Keratinocyte (primary cell): Measurements from ENCODE around the gene PAPOLB. TPM values are rescaled to one million over a fixed set of nuclear protein-coding genes. Genes with fewer than 3 reads are reported as not detected.

Experiments
- DNase-seq: peaks from one replicate; pipeline ENCODE4 v3.0.0-alpha.2; 2011; ENCODE audit warnings: low read depth, missing footprints, low spot score
- FAIRE-seq: peaks from 2 replicates; lab custom pipeline; 2011; peaks lifted over from hg19 to GRCh38; lab: Jason Lieb, UNC
- H2AFZ ChIP-seq: 2 replicates; pipeline ENCODE4 v1.6.0; 2012; ENCODE audit warnings: low read length, control low read depth, inconsistent platforms; ENCODE audit not compliant: control insufficient read depth
- H3K27ac ChIP-seq: 2 replicates; pipeline ENCODE4 v1.5.1; 2011; ENCODE audit warnings: low read length; ENCODE audit not compliant: control insufficient read depth, insufficient read depth
- H3K27me3 ChIP-seq: 3 replicates; pipeline ENCODE4 v1.6.0; 2011; ENCODE audit warnings: low read length; ENCODE audit not compliant: control insufficient read depth, insufficient read depth; ENCODE audit errors: extremely low read depth
- H3K36me3 ChIP-seq, 2 experiments: 2 replicates in 1 of 2; 3 replicates in 1 of 2; pipeline ENCODE4 v1.5.1; 2011; ENCODE audit warnings: low read length in 2 of 2, mild to moderate bottlenecking in 1 of 2; ENCODE audit not compliant: control insufficient read depth in 2 of 2, insufficient read depth in 2 of 2; ENCODE audit errors: extremely low read depth in 1 of 2
- H3K4me1 ChIP-seq: 3 replicates; pipeline ENCODE4 v1.5.1; 2011; ENCODE audit warnings: low read length; ENCODE audit not compliant: control insufficient read depth, insufficient read depth; ENCODE audit errors: extremely low read depth
- H3K4me2 ChIP-seq: 3 replicates; pipeline ENCODE4 v1.6.0; 2011; ENCODE audit warnings: low read depth, low read length; ENCODE audit not compliant: control insufficient read depth, insufficient read depth; ENCODE audit errors: extremely low read depth
- H3K4me3 ChIP-seq, 3 experiments: fragments of 200-600 bp in 1 of 3; sonication (generic) in 1 of 3; 2 replicates in 2 of 3; 3 replicates in 1 of 3; pipeline ENCODE4 v1.5.1; 2011 to 2016; ENCODE audit warnings: low read length in 3 of 3, mild to moderate bottlenecking in 3 of 3, control low read depth in 2 of 3, inconsistent platforms in 1 of 3, low read depth in 1 of 3, mixed read lengths in 1 of 3, mixed run types in 1 of 3, moderate library complexity in 1 of 3; ENCODE audit not compliant: control insufficient read depth in 2 of 3, insufficient read depth in 2 of 3; ENCODE audit errors: extremely low read depth in 1 of 3
- H3K79me2 ChIP-seq: 2 replicates; pipeline ENCODE4 v1.6.0; 2012; ENCODE audit warnings: low read length; ENCODE audit not compliant: control insufficient read depth, insufficient read depth
- H3K9ac ChIP-seq: 3 replicates; pipeline ENCODE4 v1.6.0; 2011; ENCODE audit warnings: low read length; ENCODE audit not compliant: control insufficient read depth, insufficient read depth; ENCODE audit errors: extremely low read depth
- H3K9me1 ChIP-seq: 3 replicates; pipeline ENCODE4 v1.6.0; 2011; ENCODE audit warnings: low read length; ENCODE audit not compliant: control insufficient read depth, insufficient read depth; ENCODE audit errors: extremely low read depth
- H3K9me3 ChIP-seq: 2 replicates; pipeline ENCODE4 v1.5.1; 2012; ENCODE audit warnings: low read depth, low read length; ENCODE audit not compliant: control insufficient read depth
- H4K20me1 ChIP-seq: 3 replicates; pipeline ENCODE4 v1.6.0; 2011; ENCODE audit warnings: low read length; ENCODE audit not compliant: control insufficient read depth, insufficient read depth; ENCODE audit errors: extremely low read depth
- CTCF ChIP-seq, 3 experiments: IDR thresholded peaks in 1 of 3; conservative IDR thresholded peaks in 1 of 3; optimal IDR thresholded peaks in 1 of 3; 2 replicates in 2 of 3; 3 replicates in 1 of 3; pipeline versions ENCODE3 to v1.5.1; 2011; ENCODE audit warnings: low read length in 3 of 3, mild to moderate bottlenecking in 3 of 3, moderate library complexity in 2 of 3, control low read depth in 1 of 3, inconsistent platforms in 1 of 3; ENCODE audit not compliant: insufficient read depth in 2 of 3; ENCODE audit errors: extremely low read depth in 1 of 3
- EZH2 ChIP-seq: IDR thresholded peaks from one replicate; pipeline ENCODE4 v1.6.1; 2012; ENCODE audit warnings: inconsistent platforms, mild to moderate bottlenecking, low read length, moderate library complexity
- dilution Hi-C: fragments of 300-500 bp; cut with MboI; formaldehyde crosslinking; loops from one replicate; pipeline ENCODE4 v1.7.0; 2020; ENCODE audit warnings: low sequenced_read_pairs; ENCODE audit not compliant: extremely low pct_ligation_motif_present
- polyA plus RNA-seq, 5 experiments: library from polyadenylated mRNA; depleted of rRNA in 3 of 5; stranded (reverse) in 3 of 5; stranded (forward) in 1 of 5; unstranded in 1 of 5; fragments of >200 nt; gene quantifications; 1 replicate in 1 of 5; 2 replicates in 3 of 5; 3 replicates in 1 of 5; pipeline versions ENCODE4 v1.2.1 to v1.2.3, GENCODE V29; 2011 to 2012; ENCODE audit warnings: missing spikeins in 2 of 5, low read depth in 1 of 5, low replicate concordance in 1 of 5

Gene PAPOLB
- polyA plus RNA-seq, 1 donor (not counting 4 experiments of a cell fraction or from before 2014, with no cell fraction given): not detected

- H3K4me2 ChIP-seq: no peak overlapping the region
- H3K9me1 ChIP-seq: no peaks in the 10 kb centered on the region
- DNase-seq (no peak), FAIRE-seq (no peak)
- H3K36me3 ChIP-seq: no peaks in the 10 kb centered on the region
- no peak overlapping the region for H3K4me3 ChIP-seq
- TF ChIP-seq EZH2: no peak
- TF ChIP-seq CTCF (optimal IDR thresholded peaks at IDR 0.05 in 1 of 3, IDR thresholded peaks at IDR 0.05 in 1 of 3, conservative IDR thresholded peaks at IDR 0.05 in 1 of 3; ENCODE audit: extremely low read depth in 1 of 3, insufficient read depth in 2 of 3, low read length in 3 of 3): no peak
- no peak overlapping the region for H3K9ac ChIP-seq
- H3K27ac ChIP-seq: no peak overlapping the region
- dilution Hi-C loops: no loop called here
- no peaks in the 10 kb centered on the region for H3K79me2 ChIP-seq
- no peaks in the 10 kb centered on the region for H3K9me3 ChIP-seq
- no peak overlapping the region for H2AFZ ChIP-seq
- H3K27me3 ChIP-seq: no peaks in the 10 kb centered on the region
- H4K20me1 ChIP-seq: no peaks in the 10 kb centered on the region
- no peaks in the 10 kb centered on the region for H3K4me1 ChIP-seq
Observed at GRCh38 chr7:4841836-4842235, 20.0 kb downstream of the PAPOLB start.

GRCh38 chr7:4841007-4841784 is 20.6 kb downstream of the PAPOLB start:
- Histone ChIP-seq H3K79me2 (no peaks in the 10 kb centered on the region), H3K4me2 (no peak overlapping the region), H2AFZ (no peak overlapping the region), H3K4me1 (no peaks in the 10 kb centered on the region), H3K9ac (no peak overlapping the region), H3K27ac (no peak overlapping the region), H3K9me1 (no peaks in the 10 kb centered on the region), H3K27me3 (no peaks in the 10 kb centered on the region), H3K9me3 (no peaks in the 10 kb centered on the region), H3K4me3 (no peak overlapping the region), H4K20me1 (no peaks in the 10 kb centered on the region), H3K36me3 (no peaks in the 10 kb centered on the region)
- DNase-seq (no peak), FAIRE-seq (no peak)
- no peak for TF ChIP-seq CTCF (optimal IDR thresholded peaks at IDR 0.05 in 1 of 3, IDR thresholded peaks at IDR 0.05 in 1 of 3, conservative IDR thresholded peaks at IDR 0.05 in 1 of 3; ENCODE audit: extremely low read depth in 1 of 3, insufficient read depth in 2 of 3, low read length in 3 of 3)
- TF ChIP-seq EZH2: no peak
- dilution Hi-C loops: no loop called here
